ENCODE data around the gene ABCC1.
"Not testable (repeated sequence)": the region's sequence is repeated elsewhere in the genome, so short reads cannot be mapped to it uniquely, and the experiment has no call there.

ABCC1 gene

DNA sequence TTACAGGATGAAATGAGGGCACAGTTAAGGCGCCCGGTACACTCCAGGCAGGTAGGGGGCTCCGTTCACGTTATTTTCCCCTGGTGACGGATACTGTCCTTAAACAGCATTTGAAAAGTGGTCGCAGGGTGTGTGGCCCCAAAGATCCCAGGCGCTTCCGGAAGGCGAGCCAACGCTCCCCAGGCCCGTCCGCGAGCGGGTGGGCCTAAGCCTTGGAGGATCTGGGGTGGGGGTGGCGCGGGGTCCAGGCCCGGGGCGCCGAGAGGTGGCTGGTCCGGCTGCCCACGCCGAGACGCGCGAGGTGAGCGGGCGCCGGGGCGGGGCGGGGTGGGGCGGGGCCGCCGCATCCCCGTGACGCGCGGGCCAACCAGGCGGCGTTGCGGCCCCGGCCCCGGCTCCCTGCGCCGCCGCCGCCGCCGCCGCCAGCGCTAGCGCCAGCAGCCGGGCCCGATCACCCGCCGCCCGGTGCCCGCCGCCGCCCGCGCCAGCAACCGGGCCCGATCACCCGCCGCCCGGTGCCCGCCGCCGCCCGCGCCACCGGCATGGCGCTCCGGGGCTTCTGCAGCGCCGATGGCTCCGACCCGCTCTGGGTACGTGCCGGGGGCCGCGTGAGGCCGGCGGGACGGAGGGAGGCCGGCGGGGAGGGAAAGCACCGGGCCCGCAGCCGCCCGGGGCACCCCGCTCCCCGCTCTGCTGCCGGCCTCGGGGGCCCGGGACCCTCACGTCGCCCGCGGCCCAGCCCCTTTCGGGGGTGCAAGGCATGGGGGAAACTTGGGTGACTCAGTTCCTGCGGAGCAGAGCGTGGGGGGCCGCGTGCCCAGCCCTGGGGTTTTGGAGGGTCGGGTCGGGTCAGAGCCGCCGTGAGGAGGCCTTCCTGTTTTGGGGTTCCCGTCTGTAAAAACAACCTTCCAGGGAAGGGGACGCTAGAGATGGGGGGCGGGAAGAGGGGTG lies at the start of gene ABCC1:
ABCC1 (plus strand) TSS at position 407 of the 951 bp plus-strand sequence; CDS start at position 543, 136 bp downstream.
- peak; percentile 85 for DNase-seq (ENCODE audit: low read depth)
- Histone ChIP-seq H3K4me3 (ENCODE audit: low read length) (peak within 1 kb of the TSS; percentile 90), H3K9me3 (ENCODE audit: control insufficient read depth, low read length) (no peaks in the 10 kb centered on the region), H3K36me3 (ENCODE audit: control insufficient read depth, insufficient read depth, low read length, severe bottlenecking) (no peaks in the 10 kb centered on the region), H3K9ac (ENCODE audit: low read length) (peak within 1 kb of the TSS; percentile 95), H3K4me1 (ENCODE audit: control insufficient read depth, insufficient read depth, low read length) (peaks cover 48% of the 10 kb centered on the region), H3K27me3 (replicated peaks; ENCODE audit: control insufficient read depth, insufficient read depth, low read length) (no peaks in the 10 kb centered on the region)

DNA sequence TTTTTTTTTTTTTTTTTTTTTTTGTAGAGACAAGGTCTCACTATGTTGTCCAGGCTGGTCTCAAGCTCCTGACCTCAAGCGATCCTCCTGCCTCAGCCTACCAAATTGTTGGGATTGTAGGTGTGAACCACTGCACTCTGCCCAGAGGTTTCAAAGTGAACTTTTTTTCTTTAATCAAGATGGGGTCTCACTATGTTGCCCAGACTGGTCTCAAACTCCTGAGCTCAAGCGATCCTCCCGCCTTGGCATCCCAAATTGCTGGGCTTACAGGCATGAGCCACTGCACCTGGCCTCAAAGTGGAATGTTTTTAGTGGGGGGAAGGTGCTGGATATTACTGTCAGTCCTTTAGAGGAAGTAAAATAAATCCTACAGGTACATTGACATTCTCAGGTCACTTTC lies 49.1 kb upstream of the ABCC1 start:
- Histone ChIP-seq H3K36me3 (ENCODE audit: control insufficient read depth, insufficient read depth, low read length, severe bottlenecking) (no peaks in the 10 kb centered on the region), H3K9me3 (ENCODE audit: control insufficient read depth, low read length) (no peaks in the 10 kb centered on the region), H3K4me3 (ENCODE audit: low read length) (no peak overlapping the region), H3K27me3 (replicated peaks; ENCODE audit: control insufficient read depth, insufficient read depth, low read length) (no peaks in the 10 kb centered on the region), H3K9ac (ENCODE audit: low read length) (no peak overlapping the region), H3K4me1 (ENCODE audit: control insufficient read depth, insufficient read depth, low read length) (no peaks in the 10 kb centered on the region)
- no peak for DNase-seq (ENCODE audit: low read depth)

DNA sequence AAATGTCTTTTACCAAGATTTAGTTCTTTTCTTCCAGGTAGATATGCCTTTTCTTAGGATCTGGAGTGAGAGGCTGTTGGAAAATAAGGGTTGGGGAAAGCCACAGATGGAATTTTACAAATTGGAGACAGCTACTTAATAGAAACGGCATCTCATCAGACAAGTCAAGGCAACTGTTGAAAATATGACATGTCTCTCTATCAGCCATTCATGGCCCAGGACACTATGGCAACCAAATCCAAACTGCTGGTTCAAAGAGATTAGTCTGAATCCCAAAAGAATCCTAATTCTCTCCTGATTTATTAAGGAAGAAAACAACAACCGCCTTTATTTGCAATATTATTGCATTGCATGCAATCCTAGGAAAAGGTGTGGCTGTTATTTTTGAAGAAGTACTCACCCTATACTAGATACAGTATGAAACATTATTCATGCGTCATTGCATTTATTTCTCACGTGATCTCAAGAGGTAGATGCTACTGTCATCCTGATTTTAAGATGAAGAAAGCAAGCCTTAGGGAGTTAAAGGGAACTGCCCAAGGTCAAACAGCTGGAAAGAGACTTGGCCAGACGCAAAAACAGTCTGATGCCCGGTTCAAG lies 48.4 kb upstream of the ABCC1 start:
- Histone ChIP-seq H3K4me3 (ENCODE audit: low read length) (no peak overlapping the region), H3K4me1 (ENCODE audit: control insufficient read depth, insufficient read depth, low read length) (no peaks in the 10 kb centered on the region), H3K9me3 (ENCODE audit: control insufficient read depth, low read length) (no peaks in the 10 kb centered on the region), H3K27me3 (replicated peaks; ENCODE audit: control insufficient read depth, insufficient read depth, low read length) (no peaks in the 10 kb centered on the region), H3K9ac (ENCODE audit: low read length) (no peak overlapping the region), H3K36me3 (ENCODE audit: control insufficient read depth, insufficient read depth, low read length, severe bottlenecking) (no peaks in the 10 kb centered on the region)
- no peak for DNase-seq (ENCODE audit: low read depth)

- H3K9ac ChIP-seq (ENCODE audit: low read length) = no peak overlapping the region
- H3K27me3 ChIP-seq (replicated peaks; ENCODE audit: control insufficient read depth, insufficient read depth, low read length) = no peaks in the 10 kb centered on the region
- no peak overlapping the region for H3K4me3 ChIP-seq (ENCODE audit: low read length)
- no peaks in the 10 kb centered on the region for H3K9me3 ChIP-seq (ENCODE audit: control insufficient read depth, low read length)
- DNase-seq (ENCODE audit: low read depth) = no peak
- H3K36me3 ChIP-seq (ENCODE audit: control insufficient read depth, insufficient read depth, low read length, severe bottlenecking) = no peaks in the 10 kb centered on the region
- H3K4me1 ChIP-seq (ENCODE audit: control insufficient read depth, insufficient read depth, low read length) = no peaks in the 10 kb centered on the region
Measured at GRCh38 chr16:15903960-15904359, 45.5 kb upstream of the ABCC1 start.

- no peak for DNase-seq (ENCODE audit: low read depth)
- Histone ChIP-seq H3K27me3 (replicated peaks; ENCODE audit: control insufficient read depth, insufficient read depth, low read length) (no peaks in the 10 kb centered on the region), H3K9me3 (ENCODE audit: control insufficient read depth, low read length) (no peaks in the 10 kb centered on the region), H3K36me3 (ENCODE audit: control insufficient read depth, insufficient read depth, low read length, severe bottlenecking) (no peaks in the 10 kb centered on the region), H3K9ac (ENCODE audit: low read length) (no peak overlapping the region), H3K4me1 (ENCODE audit: control insufficient read depth, insufficient read depth, low read length) (no peaks in the 10 kb centered on the region), H3K4me3 (ENCODE audit: low read length) (no peak overlapping the region)
Measured at GRCh38 chr16:15906439-15906838, 43.0 kb upstream of the ABCC1 start.

GRCh38 chr16:15907863-15908478 lies 41.4 kb upstream of the ABCC1 start:
- no peaks in the 10 kb centered on the region for H3K9me3 ChIP-seq (ENCODE audit: control insufficient read depth, low read length)
- H3K4me1 ChIP-seq (ENCODE audit: control insufficient read depth, insufficient read depth, low read length) = no peaks in the 10 kb centered on the region
- no peaks in the 10 kb centered on the region for H3K36me3 ChIP-seq (ENCODE audit: control insufficient read depth, insufficient read depth, low read length, severe bottlenecking)
- H3K9ac ChIP-seq (ENCODE audit: low read length) = no peak overlapping the region
- no peaks in the 10 kb centered on the region for H3K27me3 ChIP-seq (replicated peaks; ENCODE audit: control insufficient read depth, insufficient read depth, low read length)
- no peak for DNase-seq (ENCODE audit: low read depth)
- H3K4me3 ChIP-seq (ENCODE audit: low read length) = no peak overlapping the region

DNA sequence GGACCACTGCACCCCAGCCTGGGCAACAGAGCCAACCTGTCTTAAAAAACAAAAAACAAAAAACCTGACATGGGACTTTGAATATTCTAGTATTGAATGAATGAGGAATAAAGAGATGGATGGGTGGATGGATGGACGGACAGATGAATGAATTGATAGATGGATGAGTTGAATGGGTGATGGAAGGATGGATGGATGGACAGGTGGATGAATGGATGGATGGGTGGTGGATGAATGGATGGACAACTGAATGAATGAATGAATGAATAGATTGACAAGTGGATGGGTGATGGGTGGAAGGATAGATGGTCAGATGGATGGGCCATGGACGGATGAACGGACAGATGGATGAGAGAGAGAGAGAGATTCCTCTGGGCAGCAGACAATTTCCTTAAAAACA lies 38.2 kb upstream of the ABCC1 start:
- H3K9ac ChIP-seq (ENCODE audit: low read length) = no peak overlapping the region
- H3K36me3 ChIP-seq (ENCODE audit: control insufficient read depth, insufficient read depth, low read length, severe bottlenecking) = no peaks in the 10 kb centered on the region
- H3K4me3 ChIP-seq (ENCODE audit: low read length) = no peak overlapping the region
- DNase-seq (ENCODE audit: low read depth) = no peak
- no peaks in the 10 kb centered on the region for H3K27me3 ChIP-seq (replicated peaks; ENCODE audit: control insufficient read depth, insufficient read depth, low read length)
- H3K4me1 ChIP-seq (ENCODE audit: control insufficient read depth, insufficient read depth, low read length) = no peaks in the 10 kb centered on the region
- no peaks in the 10 kb centered on the region for H3K9me3 ChIP-seq (ENCODE audit: control insufficient read depth, low read length)

GRCh38 chr16:15913046-15913698 lies 36.2 kb upstream of the ABCC1 start:
- Histone ChIP-seq H3K36me3 (ENCODE audit: control insufficient read depth, insufficient read depth, low read length, severe bottlenecking) (no peaks in the 10 kb centered on the region), H3K27me3 (replicated peaks; ENCODE audit: control insufficient read depth, insufficient read depth, low read length) (no peaks in the 10 kb centered on the region), H3K9me3 (ENCODE audit: control insufficient read depth, low read length) (no peaks in the 10 kb centered on the region), H3K4me3 (ENCODE audit: low read length) (no peak overlapping the region), H3K4me1 (ENCODE audit: control insufficient read depth, insufficient read depth, low read length) (no peaks in the 10 kb centered on the region), H3K9ac (ENCODE audit: low read length) (no peak overlapping the region)
- DNase-seq (ENCODE audit: low read depth) = no peak

GRCh38 chr16:15915555-15916081 lies 33.8 kb upstream of the ABCC1 start:
- DNase-seq (ENCODE audit: low read depth) = no peak
- H3K9ac ChIP-seq (ENCODE audit: low read length) = no peak overlapping the region

DNA sequence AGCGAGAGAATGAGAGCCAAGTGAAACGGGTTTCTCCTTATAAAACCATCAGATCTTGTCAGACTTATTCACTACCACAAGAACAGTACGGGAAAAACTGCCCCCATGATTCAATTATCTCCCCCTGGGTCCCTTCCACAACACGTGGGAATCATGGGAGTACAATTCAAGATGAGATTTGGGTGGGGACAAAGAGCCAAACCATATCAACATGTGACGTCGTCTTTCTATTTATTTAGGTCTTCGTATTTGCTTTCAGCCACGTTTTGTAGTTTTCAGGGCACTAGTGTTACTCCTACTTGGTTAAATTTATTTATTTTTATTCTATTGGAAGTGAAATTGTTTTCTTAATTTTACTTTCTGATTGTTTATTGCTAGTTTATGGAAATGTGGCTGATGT lies 33.1 kb upstream of the ABCC1 start:
- no peaks in the 10 kb centered on the region for H3K4me1 ChIP-seq (ENCODE audit: control insufficient read depth, insufficient read depth, low read length)
- no peaks in the 10 kb centered on the region for H3K9me3 ChIP-seq (ENCODE audit: control insufficient read depth, low read length)
- H3K27me3 ChIP-seq (replicated peaks; ENCODE audit: control insufficient read depth, insufficient read depth, low read length) = no peaks in the 10 kb centered on the region
- H3K9ac ChIP-seq (ENCODE audit: low read length) = no peak overlapping the region
- no peak overlapping the region for H3K4me3 ChIP-seq (ENCODE audit: low read length)
- DNase-seq (ENCODE audit: low read depth) = no peak
- no peaks in the 10 kb centered on the region for H3K36me3 ChIP-seq (ENCODE audit: control insufficient read depth, insufficient read depth, low read length, severe bottlenecking)

More at GRCh38 chr16:15915555-15916081, 33.8 kb upstream of the ABCC1 start:
- H3K4me1 ChIP-seq (ENCODE audit: control insufficient read depth, insufficient read depth, low read length) = no peaks in the 10 kb centered on the region
- H3K9me3 ChIP-seq (ENCODE audit: control insufficient read depth, low read length) = no peaks in the 10 kb centered on the region
- H3K27me3 ChIP-seq (replicated peaks; ENCODE audit: control insufficient read depth, insufficient read depth, low read length) = no peaks in the 10 kb centered on the region
- H3K36me3 ChIP-seq (ENCODE audit: control insufficient read depth, insufficient read depth, low read length, severe bottlenecking) = no peaks in the 10 kb centered on the region
- no peak overlapping the region for H3K4me3 ChIP-seq (ENCODE audit: low read length)

GRCh38 chr16:15918314-15918713 lies 31.1 kb upstream of the ABCC1 start:
- H3K9ac ChIP-seq (ENCODE audit: low read length); DNase-seq (ENCODE audit: low read depth); H3K9me3 ChIP-seq (ENCODE audit: control insufficient read depth, low read length); H3K4me1 ChIP-seq (ENCODE audit: control insufficient read depth, insufficient read depth, low read length); H3K27me3 ChIP-seq (replicated peaks; ENCODE audit: control insufficient read depth, insufficient read depth, low read length); H3K36me3 ChIP-seq (ENCODE audit: control insufficient read depth, insufficient read depth, low read length, severe bottlenecking); H3K4me3 ChIP-seq (ENCODE audit: low read length): not testable (repeated sequence)
